Esophagus mucosa (tissue), 1 donor: ENCODE results near the gene TSPAN17. TPM values are rescaled to one million over a fixed set of nuclear protein-coding genes. Genes with fewer than 3 reads are reported as not detected.
A peak's percentile ranks its signal among the peaks of the same experiment; 100 is the strongest.

Source experiments
- ATAC-seq: fragments of 200-7000 bp; cut with Tn5 transposase; one replicate; pipeline ENCODE4 v1.9.1; 2020
- total RNA-seq: library from RNA; stranded (reverse); gene quantifications from one replicate; pipeline ENCODE4 v1.2.4, GENCODE V29; 2023
- donor health status: DM: yes; HTN: yes; CAD: no.

TSPAN17 gene
- total RNA-seq, 1 donor from 2014 or later = 24.0 TPM

- ATAC-seq = no peak
Observed at GRCh38 chr5:176621661-176622079, 25.6 kb upstream of the TSPAN17 start.

GRCh38 chr5:176624142-176624541 lies 23.1 kb upstream of the TSPAN17 start:
- ATAC-seq = no peak

GRCh38 chr5:176624938-176625337 lies 22.3 kb upstream of the TSPAN17 start:
- no peak for ATAC-seq

GRCh38 chr5:176625512-176625911 lies 21.8 kb upstream of the TSPAN17 start:
- ATAC-seq = no peak

- ATAC-seq = peak; percentile 72
Observed at GRCh38 chr5:176625966-176626875, 21.1 kb upstream of the TSPAN17 start.

- no peak for ATAC-seq
Observed at GRCh38 chr5:176626876-176627236, 20.4 kb upstream of the TSPAN17 start.

GRCh38 chr5:176627582-176627981 lies 19.7 kb upstream of the TSPAN17 start:
- no peak for ATAC-seq

GRCh38 chr5:176628406-176629228 lies 18.7 kb upstream of the TSPAN17 start:
- ATAC-seq = no peak

GRCh38 chr5:176629317-176629852 lies 17.9 kb upstream of the TSPAN17 start:
- no peak for ATAC-seq

GRCh38 chr5:176629853-176630680 lies 17.2 kb upstream of the TSPAN17 start, which contains the start of the genes EIF4E1B and SNCB:
EIF4E1B (plus strand) TSS chr5:176630675; CDS start chr5:176642788, 12,113 bp downstream.
SNCB (minus strand) TSS chr5:176630534; CDS start chr5:176629654, 880 bp downstream.
- ATAC-seq = peak; percentile 48

- no peak for ATAC-seq
Observed at GRCh38 chr5:176630681-176631222, 16.5 kb upstream of the TSPAN17 start.

- ATAC-seq = no peak
Observed at GRCh38 chr5:176631383-176632200, 15.7 kb upstream of the TSPAN17 start.

- ATAC-seq = no peak
Observed at GRCh38 chr5:176632745-176633144, 14.5 kb upstream of the TSPAN17 start.

GRCh38 chr5:176633598-176633997 lies 13.7 kb upstream of the TSPAN17 start:
- ATAC-seq = no peak

- ATAC-seq = no peak
Observed at GRCh38 chr5:176636426-176636825, 10.9 kb upstream of the TSPAN17 start.

- no peak for ATAC-seq
Observed at GRCh38 chr5:176637556-176637955, 9.7 kb upstream of the TSPAN17 start.

- ATAC-seq = no peak
Observed at GRCh38 chr5:176638437-176638836, 8.8 kb upstream of the TSPAN17 start.

- ATAC-seq = no peak
Observed at GRCh38 chr5:176639208-176639607, 8.1 kb upstream of the TSPAN17 start.

- no peak for ATAC-seq
Observed at GRCh38 chr5:176639981-176640380, 7.3 kb upstream of the TSPAN17 start.

- no peak for ATAC-seq
Observed at GRCh38 chr5:176640616-176641015, 6.7 kb upstream of the TSPAN17 start.
